Measurements from ENCODE around the gene ZCCHC4. TPM values are rescaled to one million over a fixed set of nuclear protein-coding genes. Genes with fewer than 3 reads are reported as not detected.

ZCCHC4 gene
- total and polyA plus RNA-seq, 8 donors, result 2.2 to 6.6 (median 3.4) TPM

GRCh38 chr4:25301471-25301870, 11.1 kb upstream of the ZCCHC4 start:
- TF ChIP-seq CTCF (IDR thresholded peaks at IDR 0.05), result no peak
- intact Hi-C loops (cut with DNase I), result no loop called here
- Histone ChIP-seq H3K27ac (no peak overlapping the region), H3K9me3 (no peaks in the 10 kb centered on the region), H3K4me3 (no peak overlapping the region), H3K4me1 (peaks cover 0 to 4% (median 0%) of the 10 kb centered on the region in 3 donors), H3K27me3 (no peaks in the 10 kb centered on the region), H3K36me3 (no peaks in the 10 kb centered on the region)
- no peak for ATAC-seq
- WGBS, 2 donors, result 88 to 91% methylated on average over 4 of the region's 4 CpGs
- no peak for FAIRE-seq
- no peak for DNase-seq

- no peaks in the 10 kb centered on the region for H3K27me3 ChIP-seq
- no peak overlapping the region for H3K27ac ChIP-seq
- no peak for TF ChIP-seq CTCF (IDR thresholded peaks at IDR 0.05)
- WGBS, 2 donors, result 81 to 84% methylated on average over 7 of the region's 9 CpGs
- no peaks in the 10 kb centered on the region for H3K9me3 ChIP-seq
- H3K4me3 ChIP-seq, result no peak overlapping the region
- no peaks in the 10 kb centered on the region for H3K36me3 ChIP-seq
- H3K4me1 ChIP-seq, result peaks cover 0 to 4% (median 0%) of the 10 kb centered on the region in 3 donors
- intact Hi-C loops (cut with DNase I), result no loop called here
- no peak for DNase-seq
- FAIRE-seq, result no peak
- ATAC-seq, result no peak
Observed at GRCh38 chr4:25302626-25303025, 9.9 kb upstream of the ZCCHC4 start.

- H3K4me1 ChIP-seq, result peaks cover 0 to 4% (median 0%) of the 10 kb centered on the region in 3 donors
- DNase-seq, result no peak
- no peak overlapping the region for H3K4me3 ChIP-seq
- no peaks in the 10 kb centered on the region for H3K36me3 ChIP-seq
- WGBS, 2 donors, result 83 to 89% methylated on average over 3 of the region's 3 CpGs
- no peaks in the 10 kb centered on the region for H3K27me3 ChIP-seq
- intact Hi-C loops (cut with DNase I), result no loop called here
- no peak for FAIRE-seq
- no peak overlapping the region for H3K27ac ChIP-seq
- no peaks in the 10 kb centered on the region for H3K9me3 ChIP-seq
- TF ChIP-seq CTCF (IDR thresholded peaks at IDR 0.05), result no peak
- ATAC-seq, result no peak
Observed at GRCh38 chr4:25303578-25303977, 9.0 kb upstream of the ZCCHC4 start.

GRCh38 chr4:25306518-25307057, 6.0 kb upstream of the ZCCHC4 start:
- ATAC-seq, result no peak
- Histone ChIP-seq H3K27ac (no peak overlapping the region), H3K36me3 (no peaks in the 10 kb centered on the region), H3K4me1 (no peaks in the 10 kb centered on the region), H3K27me3 (no peaks in the 10 kb centered on the region), H3K4me3 (no peak overlapping the region), H3K9me3 (no peaks in the 10 kb centered on the region)
- whole genome bisulfite sequencing, 2 donors, result 67 to 76% methylated on average over 4 of the region's 4 CpGs
- no peak for DNase-seq
- intact Hi-C loops (cut with DNase I), result no loop called here
- no peak for TF ChIP-seq CTCF (IDR thresholded peaks at IDR 0.05)
- FAIRE-seq, result no peak

- Histone ChIP-seq H3K4me3 (no peak overlapping the region), H3K27me3 (no peaks in the 10 kb centered on the region), H3K27ac (no peak overlapping the region), H3K9me3 (no peaks in the 10 kb centered on the region), H3K36me3 (no peaks in the 10 kb centered on the region), H3K4me1 (no peaks in the 10 kb centered on the region)
- FAIRE-seq, result no peak
- intact Hi-C loops (cut with DNase I), result no loop called here
- 50 to 54% methylated on average over 7 of the region's 7 CpGs for WGBS, 2 donors
- ATAC-seq, result no peak
- DNase-seq, result no peak
- no peak for TF ChIP-seq CTCF (IDR thresholded peaks at IDR 0.05)
Observed at GRCh38 chr4:25307596-25307995, 5.0 kb upstream of the ZCCHC4 start.

Measured in pancreas (tissue), 10 donors.